H9 (cell line): ENCODE results near the gene ALLC. TPM values are rescaled to one million over a fixed set of nuclear protein-coding genes. Genes with fewer than 3 reads are reported as not detected.

ENCODE experiments used
- DNase-seq: peaks from one replicate; pipeline ENCODE4 v3.0.0-alpha.2; 2017
- H2AFZ ChIP-seq: one replicate; pipeline ENCODE4 v1.6.1; 2013; ENCODE audit warnings: mild to moderate bottlenecking, low read length, control low read depth, moderate library complexity
- H2AK5ac ChIP-seq: 2 replicates; pipeline ENCODE4 v1.6.1; 2013; ENCODE audit warnings: low read length, control low read depth, mixed read lengths; ENCODE audit not compliant: insufficient read length
- H2BK120ac ChIP-seq: one replicate; pipeline ENCODE4 v1.6.1; 2013; ENCODE audit warnings: low read depth, mild to moderate bottlenecking, low read length, control low read depth, inconsistent platforms; ENCODE audit not compliant: poor library complexity, severe bottlenecking
- H2BK12ac ChIP-seq: 2 replicates; pipeline ENCODE4 v1.6.1; 2013; ENCODE audit warnings: low read length, control low read depth, mixed read lengths, low read depth; ENCODE audit not compliant: insufficient read length
- H2BK15ac ChIP-seq: 2 replicates; pipeline ENCODE4 v1.6.1; 2013; ENCODE audit warnings: low read depth, low read length, control low read depth
- H2BK20ac ChIP-seq: one replicate; pipeline ENCODE4 v1.6.1; 2013; ENCODE audit warnings: low read depth, mild to moderate bottlenecking, low read length, control low read depth, inconsistent platforms; ENCODE audit not compliant: poor library complexity, severe bottlenecking
- H2BK5ac ChIP-seq: 2 replicates; pipeline ENCODE4 v1.6.1; 2013; ENCODE audit warnings: low read length, control low read depth, mixed read lengths; ENCODE audit not compliant: insufficient read length
- H3K14ac ChIP-seq: 2 replicates; pipeline ENCODE4 v1.6.1; 2013; ENCODE audit warnings: low read length, control low read depth; ENCODE audit not compliant: insufficient read depth
- H3K18ac ChIP-seq: 2 replicates; pipeline ENCODE4 v1.6.1; 2013; ENCODE audit warnings: low read depth, mild to moderate bottlenecking, mixed read lengths, low read length, control low read depth; ENCODE audit not compliant: insufficient read length
- H3K23ac ChIP-seq: 2 replicates; pipeline ENCODE4 v1.6.1; 2013; ENCODE audit warnings: low read length, control low read depth, mixed read lengths, low read depth; ENCODE audit not compliant: insufficient read length
- H3K23me2 ChIP-seq: 2 replicates; pipeline ENCODE4 v1.6.1; 2013; ENCODE audit warnings: low read depth, mild to moderate bottlenecking, mixed read lengths, low read length, control low read depth; ENCODE audit not compliant: insufficient read length, poor library complexity, severe bottlenecking
- H3K27ac ChIP-seq: 2 replicates; pipeline ENCODE4 v1.5.1; 2013; ENCODE audit warnings: low read length, control low read depth, mixed read lengths, low read depth; ENCODE audit not compliant: insufficient read length
- H3K27me3 ChIP-seq: 2 replicates; pipeline ENCODE4 v1.6.1; 2013; ENCODE audit warnings: low read length, control low read depth, inconsistent platforms; ENCODE audit not compliant: insufficient read depth
- H3K4ac ChIP-seq: 2 replicates; pipeline ENCODE4 v1.6.1; 2013; ENCODE audit warnings: low read depth, mild to moderate bottlenecking, control low read depth, inconsistent platforms, low read length, moderate library complexity
- H3K4me1 ChIP-seq: 2 replicates; pipeline ENCODE4 v1.6.1; 2013; ENCODE audit warnings: low read length, control low read depth, inconsistent platforms; ENCODE audit not compliant: insufficient read depth
- H3K4me2 ChIP-seq: 2 replicates; pipeline ENCODE4 v1.6.1; 2013; ENCODE audit warnings: low read length, control low read depth, mixed read lengths; ENCODE audit not compliant: insufficient read length, insufficient read depth
- H3K56ac ChIP-seq: 2 replicates; pipeline ENCODE4 v1.6.1; 2013; ENCODE audit warnings: low read depth, mild to moderate bottlenecking, mixed read lengths, low read length, control low read depth; ENCODE audit not compliant: insufficient read length
- H3K79me1 ChIP-seq: 2 replicates; pipeline ENCODE4 v1.6.1; 2013; ENCODE audit warnings: low read depth, mild to moderate bottlenecking, moderate library complexity, low read length, control low read depth, inconsistent platforms; ENCODE audit not compliant: insufficient read depth, poor library complexity, severe bottlenecking
- H3K79me2 ChIP-seq: 2 replicates; pipeline ENCODE4 v1.6.1; 2013; ENCODE audit warnings: low read length, control low read depth, inconsistent platforms; ENCODE audit not compliant: insufficient read depth
- H3K9ac ChIP-seq: 2 replicates; pipeline ENCODE4 v1.6.1; 2013; ENCODE audit warnings: low read length, control low read depth, mixed read lengths; ENCODE audit not compliant: insufficient read length; ENCODE audit errors: extremely low read depth
- H3K9me3 ChIP-seq: one replicate; pipeline ENCODE4 v1.6.1; 2013; ENCODE audit warnings: low read depth, low read length, inconsistent platforms; ENCODE audit not compliant: control insufficient read depth
- H3T11ph ChIP-seq: one replicate; pipeline ENCODE4 v1.6.1; 2013; ENCODE audit warnings: mild to moderate bottlenecking, low read length, control low read depth, inconsistent platforms
- H4K20me1 ChIP-seq: one replicate; pipeline ENCODE4 v1.6.1; 2013; ENCODE audit not compliant: control insufficient read depth, insufficient read length, insufficient read depth
- H4K5ac ChIP-seq: 2 replicates; pipeline ENCODE4 v1.6.1; 2013; ENCODE audit warnings: low read depth, mild to moderate bottlenecking, mixed read lengths, low read length, control low read depth; ENCODE audit not compliant: insufficient read length
- H4K8ac ChIP-seq: replicated peaks from 2 replicates; pipeline ENCODE4 v1.6.1; 2013; ENCODE audit warnings: low read length, control low read depth, mixed read lengths, low read depth; ENCODE audit not compliant: insufficient read length
- H4K91ac ChIP-seq: 2 replicates; pipeline ENCODE4 v1.6.1; 2013; ENCODE audit warnings: low read depth, mild to moderate bottlenecking, moderate library complexity, mixed read lengths, low read length, control low read depth; ENCODE audit not compliant: insufficient read length
- H3K27ac Mint-ChIP-seq, 3 experiments: 2 replicates in 2 of 3; 3 replicates in 1 of 3; pipeline ENCODE4 v1.8.0; 2020 to 2021; ENCODE audit warnings: mixed read lengths in 3 of 3, mild to moderate bottlenecking in 1 of 3, moderate library complexity in 1 of 3
- H3K27me3 Mint-ChIP-seq: 2 replicates; pipeline ENCODE4 v1.8.0; 2021; ENCODE audit warnings: low read depth, mild to moderate bottlenecking, moderate library complexity, mixed read lengths
- H3K36me3 Mint-ChIP-seq, 3 experiments: 2 replicates in 2 of 3; 3 replicates in 1 of 3; pipeline ENCODE4 v1.8.0; 2020 to 2021; ENCODE audit warnings: low read depth in 3 of 3, mixed read lengths in 3 of 3; ENCODE audit not compliant: insufficient read depth in 1 of 3
- H3K4me1 Mint-ChIP-seq, 2 experiments: 2 replicates each; pipeline ENCODE4 v1.8.0; 2020; ENCODE audit warnings: mixed read lengths in 2 of 2
- H3K4me3 Mint-ChIP-seq, 2 experiments: 2 replicates in 1 of 2; 3 replicates in 1 of 2; pipeline ENCODE4 v1.8.0; 2020 to 2021; ENCODE audit warnings: mild to moderate bottlenecking in 2 of 2, mixed read lengths in 2 of 2, moderate library complexity in 1 of 2
- H3K9me3 Mint-ChIP-seq, 2 experiments: 2 replicates in 1 of 2; 3 replicates in 1 of 2; pipeline ENCODE4 v1.8.0; 2020; ENCODE audit warnings: mild to moderate bottlenecking in 2 of 2, mixed read lengths in 2 of 2, moderate library complexity in 1 of 2
- WGBS: extraction: QIAGEN DNeasy Blood & Tissue Kit; methylation state at CpG from one replicate; pipeline ENCODE4 v1.1.7; 2013; ENCODE audit warnings: missing lambda C conversion rate, low lambda C conversion rate, mixed read lengths; ENCODE audit not compliant: insufficient read length; ENCODE audit errors: extremely low coverage; 5-methylcytosine and 5-hydroxymethylcytosine counted together
- total RNA-seq: library from RNA; stranded (reverse); gene quantifications from 2 replicates; pipeline ENCODE4 v1.2.1, GENCODE V29; 2021
- TF ChIP-seq, protein P1 (sequence below): fragments of 200-600 bp; sonication (generic); conservative IDR thresholded peaks from 3 replicates; pipeline ENCODE4 v1.8.0; 2021; ENCODE audit warnings: antibody characterized with exemption, mild to moderate bottlenecking

ALLC gene
- total RNA-seq, 1 experiment from 2014 or later, result not detected

DNA sequence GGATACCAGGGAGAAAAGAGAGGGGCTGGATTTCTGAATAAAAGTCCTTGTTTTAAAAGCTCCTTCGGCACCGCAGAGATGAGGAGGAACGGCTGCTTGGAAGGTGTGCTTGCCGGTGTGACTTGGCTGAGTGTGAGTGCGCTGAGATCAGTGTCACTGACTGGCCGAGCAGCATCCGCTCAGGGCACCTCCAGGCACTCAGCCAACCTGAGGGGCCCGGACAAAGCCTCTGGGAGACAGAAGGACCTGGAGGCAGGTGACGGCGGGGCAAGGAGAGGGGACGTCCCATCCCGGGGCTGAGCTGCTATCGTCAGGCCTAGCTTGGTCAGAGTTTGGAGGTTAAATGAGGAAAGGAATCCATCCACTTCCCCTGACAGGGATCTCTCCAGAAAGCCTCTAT is 16.8 kb upstream of the ALLC start:
- no peaks in the 10 kb centered on the region for H3K79me1 ChIP-seq
- no peak overlapping the region for H3K9ac ChIP-seq
- H3K36me3 Mint-ChIP-seq, result no peaks in the 10 kb centered on the region
- H3K4ac ChIP-seq, result no peak overlapping the region
- no peak overlapping the region for H3K23ac ChIP-seq
- H4K8ac ChIP-seq, result no peak overlapping the region
- no peak overlapping the region for H3K4me2 ChIP-seq
- H3K27me3 Mint-ChIP-seq, result peaks cover 10% of the 10 kb centered on the region
- no peaks in the 10 kb centered on the region for H3K79me2 ChIP-seq
- H3K9me3 ChIP-seq, result no peaks in the 10 kb centered on the region
- H4K91ac ChIP-seq, result no peak overlapping the region
- H2AFZ ChIP-seq, result no peak overlapping the region
- no peak overlapping the region for H3K27ac ChIP-seq
- H2BK5ac ChIP-seq, result no peak overlapping the region
- H3T11ph ChIP-seq, result no peak overlapping the region
- H3K4me1 Mint-ChIP-seq, result peaks cover 3 to 5% of the 10 kb centered on the region in 2 experiments; a peak in 1 of 4 replicates
- H3K18ac ChIP-seq, result no peak overlapping the region
- no peak overlapping the region for H2BK12ac ChIP-seq
- no peak overlapping the region for H2BK15ac ChIP-seq
- TF ChIP-seq, protein P1, sequence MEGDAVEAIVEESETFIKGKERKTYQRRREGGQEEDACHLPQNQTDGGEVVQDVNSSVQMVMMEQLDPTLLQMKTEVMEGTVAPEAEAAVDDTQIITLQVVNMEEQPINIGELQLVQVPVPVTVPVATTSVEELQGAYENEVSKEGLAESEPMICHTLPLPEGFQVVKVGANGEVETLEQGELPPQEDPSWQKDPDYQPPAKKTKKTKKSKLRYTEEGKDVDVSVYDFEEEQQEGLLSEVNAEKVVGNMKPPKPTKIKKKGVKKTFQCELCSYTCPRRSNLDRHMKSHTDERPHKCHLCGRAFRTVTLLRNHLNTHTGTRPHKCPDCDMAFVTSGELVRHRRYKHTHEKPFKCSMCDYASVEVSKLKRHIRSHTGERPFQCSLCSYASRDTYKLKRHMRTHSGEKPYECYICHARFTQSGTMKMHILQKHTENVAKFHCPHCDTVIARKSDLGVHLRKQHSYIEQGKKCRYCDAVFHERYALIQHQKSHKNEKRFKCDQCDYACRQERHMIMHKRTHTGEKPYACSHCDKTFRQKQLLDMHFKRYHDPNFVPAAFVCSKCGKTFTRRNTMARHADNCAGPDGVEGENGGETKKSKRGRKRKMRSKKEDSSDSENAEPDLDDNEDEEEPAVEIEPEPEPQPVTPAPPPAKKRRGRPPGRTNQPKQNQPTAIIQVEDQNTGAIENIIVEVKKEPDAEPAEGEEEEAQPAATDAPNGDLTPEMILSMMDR, result no peak
- no peaks in the 10 kb centered on the region for H3K23me2 ChIP-seq
- no peaks in the 10 kb centered on the region for H4K20me1 ChIP-seq
- no peak overlapping the region for H3K27ac Mint-ChIP-seq
- no peak overlapping the region for H2BK20ac ChIP-seq
- no peak overlapping the region for H3K14ac ChIP-seq
- no peak overlapping the region for H4K5ac ChIP-seq
- no peaks in the 10 kb centered on the region for H3K4me1 ChIP-seq
- H2BK120ac ChIP-seq, result no peak overlapping the region
- no peak overlapping the region for H2AK5ac ChIP-seq
- H3K27me3 ChIP-seq, result no peaks in the 10 kb centered on the region
- no peak overlapping the region for H3K56ac ChIP-seq
- no peak overlapping the region for H3K4me3 Mint-ChIP-seq
- peak; percentile 14 for DNase-seq
- H3K9me3 Mint-ChIP-seq, result no peaks in the 10 kb centered on the region
- WGBS, result no CpG with 5 or more reads among the region's 13 CpGs
